ENCODE measurements around the gene ARHGDIG. TPM values are rescaled to one million over a fixed set of nuclear protein-coding genes. Genes with fewer than 3 reads are reported as not detected.

The ARHGDIG gene
- total RNA-seq, 2 experiments from 2014 or later, result not detected

- TF ChIP-seq, protein P1, sequence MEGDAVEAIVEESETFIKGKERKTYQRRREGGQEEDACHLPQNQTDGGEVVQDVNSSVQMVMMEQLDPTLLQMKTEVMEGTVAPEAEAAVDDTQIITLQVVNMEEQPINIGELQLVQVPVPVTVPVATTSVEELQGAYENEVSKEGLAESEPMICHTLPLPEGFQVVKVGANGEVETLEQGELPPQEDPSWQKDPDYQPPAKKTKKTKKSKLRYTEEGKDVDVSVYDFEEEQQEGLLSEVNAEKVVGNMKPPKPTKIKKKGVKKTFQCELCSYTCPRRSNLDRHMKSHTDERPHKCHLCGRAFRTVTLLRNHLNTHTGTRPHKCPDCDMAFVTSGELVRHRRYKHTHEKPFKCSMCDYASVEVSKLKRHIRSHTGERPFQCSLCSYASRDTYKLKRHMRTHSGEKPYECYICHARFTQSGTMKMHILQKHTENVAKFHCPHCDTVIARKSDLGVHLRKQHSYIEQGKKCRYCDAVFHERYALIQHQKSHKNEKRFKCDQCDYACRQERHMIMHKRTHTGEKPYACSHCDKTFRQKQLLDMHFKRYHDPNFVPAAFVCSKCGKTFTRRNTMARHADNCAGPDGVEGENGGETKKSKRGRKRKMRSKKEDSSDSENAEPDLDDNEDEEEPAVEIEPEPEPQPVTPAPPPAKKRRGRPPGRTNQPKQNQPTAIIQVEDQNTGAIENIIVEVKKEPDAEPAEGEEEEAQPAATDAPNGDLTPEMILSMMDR (conservative IDR thresholded peaks at IDR 0.05; ENCODE audit: low read length), result no peak
- no peak for TF ChIP-seq EZH2phosphoT487 (IDR thresholded peaks at IDR 0.05; ENCODE audit: borderline replicate concordance, low read depth, low read length)
- Histone ChIP-seq H3K4me3 (ENCODE audit: low read depth, low read length, poor library complexity, severe bottlenecking) (no peak overlapping the region), H3K9me3 (ENCODE audit: low read length) (no peaks in the 10 kb centered on the region), H3K9me2 (ENCODE audit: insufficient read depth, low read length) (no peaks in the 10 kb centered on the region), H3K4me2 (ENCODE audit: low read length) (no peak overlapping the region), H3K36me3 (ENCODE audit: insufficient read depth, low read length) (no peaks in the 10 kb centered on the region; the same call in 1 of the 2 replicates), H2AFZ (ENCODE audit: low read length) (no peak overlapping the region), H3K27ac (ENCODE audit: low read depth, low read length, poor library complexity, severe bottlenecking) (no peak overlapping the region), H3K4me1 (ENCODE audit: insufficient read depth, low read length, poor library complexity, severe bottlenecking) (no peaks in the 10 kb centered on the region), H3K79me2 (ENCODE audit: insufficient read depth, low read depth, low read length) (no peaks in the 10 kb centered on the region), H4K20me1 (ENCODE audit: insufficient read depth, low read length) (no peaks in the 10 kb centered on the region)
- ChIA-PET CTCF (ENCODE audit: unreplicated experiment) (interaction anchor here (0.6 kb wide), 1 partner anchor 47 kb away, joined by 3 read pairs; no protein-coding TSS in a partner anchor), POLR2A (no interaction called here)
- intact Hi-C loops (cut with micrococcal nuclease; ENCODE audit: unreplicated experiment), result no loop called here
- no TSS peak for BruUV-seq (replicated peaks)
- DNase-seq (ENCODE audit: low spot score), result no peak
Measured at GRCh38 chr16:287981-288920, 7.9 kb downstream of the ARHGDIG start.

DNA sequence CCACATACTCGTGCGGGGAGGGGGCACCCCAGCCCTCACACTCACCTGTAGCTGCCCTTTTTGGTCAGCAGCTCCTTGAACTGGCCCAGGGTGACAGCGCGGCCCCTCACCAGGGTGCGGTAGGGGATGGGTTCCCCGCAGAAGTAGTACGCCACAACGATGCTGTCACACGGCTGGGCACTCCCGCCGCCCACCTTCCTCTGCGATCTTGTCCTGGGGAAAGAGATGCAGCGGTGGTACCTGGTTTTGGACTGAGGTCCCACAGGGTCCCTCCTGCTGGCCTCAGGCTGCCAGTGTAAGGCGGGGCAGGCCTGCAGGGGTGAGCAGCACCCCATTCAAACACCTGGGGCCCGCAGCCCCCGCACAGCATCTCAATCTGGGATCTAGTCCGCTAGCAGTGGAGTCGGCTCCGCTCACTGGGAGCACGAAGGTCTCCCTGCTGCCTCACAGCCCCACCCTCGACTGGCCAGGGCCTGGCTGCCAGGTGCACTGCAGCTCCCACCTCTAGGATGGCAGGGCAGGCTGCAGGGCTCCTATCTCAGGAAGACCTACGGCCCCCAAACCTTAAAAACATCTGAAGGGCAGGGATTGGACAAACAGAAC, 9.1 kb downstream of the ARHGDIG start:
- intact Hi-C loops (cut with micrococcal nuclease; ENCODE audit: unreplicated experiment), result no loop called here
- Histone ChIP-seq H3K79me2 (ENCODE audit: insufficient read depth, low read depth, low read length) (no peaks in the 10 kb centered on the region), H4K20me1 (ENCODE audit: insufficient read depth, low read length) (no peaks in the 10 kb centered on the region), H3K4me3 (ENCODE audit: low read depth, low read length, poor library complexity, severe bottlenecking) (no peak overlapping the region), H3K27ac (ENCODE audit: low read depth, low read length, poor library complexity, severe bottlenecking) (no peak overlapping the region), H2AFZ (ENCODE audit: low read length) (no peak overlapping the region), H3K9me3 (ENCODE audit: low read length) (no peaks in the 10 kb centered on the region), H3K9me2 (ENCODE audit: insufficient read depth, low read length) (no peaks in the 10 kb centered on the region), H3K4me2 (ENCODE audit: low read length) (no peak overlapping the region), H3K36me3 (ENCODE audit: insufficient read depth, low read length) (no peaks in the 10 kb centered on the region; the same call in 1 of the 2 replicates), H3K4me1 (ENCODE audit: insufficient read depth, low read length, poor library complexity, severe bottlenecking) (no peaks in the 10 kb centered on the region)
- BruUV-seq (replicated peaks), result no TSS peak
- TF ChIP-seq EZH2phosphoT487 (IDR thresholded peaks at IDR 0.05; ENCODE audit: borderline replicate concordance, low read depth, low read length), result no peak
- TF ChIP-seq, protein P1 (conservative IDR thresholded peaks at IDR 0.05; ENCODE audit: low read length), result no peak
- ChIA-PET CTCF (ENCODE audit: unreplicated experiment) (interaction anchor here (0.6 kb wide), 1 partner anchor 193 kb away, joined by 3 read pairs; no protein-coding TSS in a partner anchor), POLR2A (no interaction called here)
- no peak for DNase-seq (ENCODE audit: low spot score)
